Thymus (tissue), 11 donors: ENCODE data around the gene TMEM201. TPM values are rescaled to one million over a fixed set of nuclear protein-coding genes. Genes with fewer than 3 reads are reported as not detected.

Source experiments
- DNase-seq, 9 donors: peaks; one replicate each; pipeline ENCODE4 v3.0.0-alpha.2; 2013; ENCODE audit warnings: low spot score in 9 of 9, low read depth in 6 of 9, missing footprints in 1 of 9
- H3K27ac ChIP-seq, 2 donors: one replicate each; pipeline ENCODE4 v1.5.1; 2013; ENCODE audit warnings: control low read depth in 1 of 2, low read depth in 1 of 2, low read length in 1 of 2, mild to moderate bottlenecking in 1 of 2, moderate library complexity in 1 of 2
- H3K27me3 ChIP-seq, 2 donors: one replicate each; pipeline ENCODE4 v1.5.1; 2013; ENCODE audit warnings: low read length in 1 of 2; ENCODE audit not compliant: control insufficient read depth in 2 of 2, insufficient read depth in 1 of 2
- H3K36me3 ChIP-seq, 2 donors: one replicate each; pipeline ENCODE4 v1.5.1; 2013; ENCODE audit warnings: low read length in 1 of 2, mild to moderate bottlenecking in 1 of 2, moderate library complexity in 1 of 2; ENCODE audit not compliant: control insufficient read depth in 2 of 2, insufficient read depth in 2 of 2
- H3K4me1 ChIP-seq, 2 donors: one replicate each; pipeline ENCODE4 v1.5.1; 2013; ENCODE audit warnings: low read length in 2 of 2; ENCODE audit not compliant: control insufficient read depth in 2 of 2, insufficient read depth in 2 of 2
- H3K4me3 ChIP-seq, 2 donors: one replicate each; pipeline ENCODE4 v1.5.1; 2013; ENCODE audit warnings: low read length in 2 of 2, control low read depth in 1 of 2, mild to moderate bottlenecking in 1 of 2
- H3K9me3 ChIP-seq, 2 donors: one replicate each; pipeline ENCODE4 v1.5.1; 2013; ENCODE audit warnings: low read length in 1 of 2, mild to moderate bottlenecking in 1 of 2; ENCODE audit not compliant: control insufficient read depth in 2 of 2, insufficient read depth in 1 of 2
- WGBS: extraction: QIAGEN DNeasy Blood & Tissue Kit; methylation state at CpG from one replicate; pipeline ENCODE4 v1.1.7; 2013; 5-methylcytosine and 5-hydroxymethylcytosine counted together
- polyA plus RNA-seq: library from polyadenylated mRNA; stranded (reverse); fragments of 200-250 nt; gene quantifications from one replicate; pipeline ENCODE4 v1.2.3, GENCODE V29; 2013
- total RNA-seq: library from RNA; stranded (reverse); fragments of 120-200 nt; gene quantifications from one replicate; pipeline ENCODE4 v1.2.4, GENCODE V29; 2013
- donor health status: healthy.

TMEM201 gene
- total and polyA plus RNA-seq, 2 donors = 1.7 to 4.4 TPM

DNA sequence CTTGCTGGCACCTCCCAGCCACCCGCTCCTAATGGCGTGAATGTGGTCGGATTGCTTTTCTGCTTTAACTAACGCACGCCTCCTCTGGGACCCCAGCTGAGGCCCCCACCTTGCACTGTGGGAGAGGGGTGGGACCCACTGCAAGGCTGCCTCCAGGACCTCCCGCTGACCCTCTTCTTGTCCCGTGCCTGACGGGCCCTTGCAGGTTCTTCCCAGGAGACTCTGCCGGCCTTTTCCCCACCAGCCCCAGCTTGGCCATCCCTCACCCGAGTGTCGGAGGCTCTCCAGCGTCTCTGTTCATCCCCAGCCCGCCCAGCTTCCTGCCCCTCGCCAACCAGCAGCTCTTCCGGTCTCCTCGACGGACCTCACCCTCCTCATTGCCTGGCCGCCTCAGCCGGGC, 18.6 kb downstream of the TMEM201 start:
- no peaks in the 10 kb centered on the region for H3K9me3 ChIP-seq
- H3K4me1 ChIP-seq = peaks cover 0 to 4% of the 10 kb centered on the region in 2 donors
- no peak overlapping the region for H3K4me3 ChIP-seq
- DNase-seq = no peak
- H3K27me3 ChIP-seq = no peaks in the 10 kb centered on the region
- H3K27ac ChIP-seq = no peak overlapping the region
- peaks cover 53 to 66% of the 10 kb centered on the region in 2 donors for H3K36me3 ChIP-seq
- WGBS = 97% methylated on average over 19 of the region's 19 CpGs

DNA sequence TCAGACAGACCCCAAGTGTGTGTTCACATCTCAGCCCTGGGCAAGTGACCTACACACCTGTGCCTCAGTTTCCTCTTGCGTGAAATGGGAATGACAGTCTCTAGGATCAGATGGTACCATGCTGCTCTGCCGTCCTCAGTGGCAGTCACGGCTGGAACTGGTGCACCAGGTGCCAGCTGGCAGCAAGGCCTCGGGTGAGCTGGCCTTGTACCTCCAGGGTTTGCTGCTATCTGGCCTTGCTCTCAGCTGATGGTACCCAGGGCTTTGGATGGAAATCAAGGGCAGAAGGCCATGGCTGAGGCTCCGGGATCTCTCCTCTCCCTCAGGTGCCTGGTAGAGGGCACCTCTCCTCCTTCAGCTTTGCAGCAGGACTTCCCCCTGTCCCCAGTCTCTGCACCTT, 21.3 kb downstream of the TMEM201 start:
- Histone ChIP-seq H3K36me3 (peaks cover 45 to 56% of the 10 kb centered on the region in 2 donors), H3K27ac (no peak overlapping the region), H3K9me3 (no peaks in the 10 kb centered on the region), H3K4me3 (no peak overlapping the region), H3K27me3 (no peaks in the 10 kb centered on the region), H3K4me1 (no peaks in the 10 kb centered on the region)
- WGBS = 97% methylated on average over 5 of the region's 5 CpGs
- no peak for DNase-seq

DNA sequence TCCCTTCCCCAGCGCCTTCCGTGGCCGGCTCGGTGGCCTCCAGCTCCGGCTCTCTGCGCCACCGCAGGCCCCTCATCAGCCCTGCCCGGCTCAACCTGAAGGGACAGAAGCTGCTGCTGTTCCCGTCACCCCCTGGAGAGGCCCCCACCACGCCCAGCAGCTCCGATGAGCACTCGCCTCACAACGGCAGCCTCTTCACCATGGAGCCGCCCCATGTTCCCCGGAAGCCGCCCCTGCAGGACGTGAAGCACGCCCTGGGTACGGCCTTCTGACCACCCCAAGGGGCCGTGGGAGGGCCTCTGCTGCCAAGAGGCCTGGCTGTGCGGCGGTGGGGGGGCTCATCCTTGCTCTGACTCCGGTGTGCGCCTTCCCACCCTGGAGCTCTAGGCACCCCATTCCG, 21.8 kb downstream of the TMEM201 start:
- Histone ChIP-seq H3K27me3 (no peaks in the 10 kb centered on the region), H3K9me3 (no peaks in the 10 kb centered on the region), H3K27ac (no peak overlapping the region), H3K4me3 (no peak overlapping the region), H3K4me1 (no peaks in the 10 kb centered on the region), H3K36me3 (peaks cover 45 to 55% of the 10 kb centered on the region in 2 donors)
- DNase-seq = no peak
- 96% methylated on average over 25 of the region's 25 CpGs for WGBS

DNA sequence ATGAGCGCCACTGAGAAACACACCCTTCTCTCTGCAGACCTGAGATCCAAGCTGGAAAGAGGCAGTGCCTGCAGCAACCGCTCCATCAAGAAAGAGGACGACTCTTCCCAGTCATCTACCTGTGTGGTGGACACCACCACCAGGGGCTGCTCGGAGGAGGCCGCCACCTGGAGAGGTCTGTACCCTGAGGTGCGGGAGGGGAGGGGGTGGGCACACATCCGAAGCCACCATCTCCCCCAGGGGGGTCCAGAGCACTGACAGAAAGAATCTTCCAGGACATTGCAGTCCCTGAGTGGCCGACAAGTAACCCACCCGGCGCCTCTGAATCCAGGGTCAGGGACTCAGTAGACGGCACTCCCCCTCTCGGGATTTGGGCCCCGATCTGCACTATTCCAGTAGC, 23.0 kb downstream of the TMEM201 start:
- 91% methylated on average over 13 of the region's 13 CpGs for WGBS
- peaks cover 45 to 53% of the 10 kb centered on the region in 2 donors for H3K36me3 ChIP-seq

DNA sequence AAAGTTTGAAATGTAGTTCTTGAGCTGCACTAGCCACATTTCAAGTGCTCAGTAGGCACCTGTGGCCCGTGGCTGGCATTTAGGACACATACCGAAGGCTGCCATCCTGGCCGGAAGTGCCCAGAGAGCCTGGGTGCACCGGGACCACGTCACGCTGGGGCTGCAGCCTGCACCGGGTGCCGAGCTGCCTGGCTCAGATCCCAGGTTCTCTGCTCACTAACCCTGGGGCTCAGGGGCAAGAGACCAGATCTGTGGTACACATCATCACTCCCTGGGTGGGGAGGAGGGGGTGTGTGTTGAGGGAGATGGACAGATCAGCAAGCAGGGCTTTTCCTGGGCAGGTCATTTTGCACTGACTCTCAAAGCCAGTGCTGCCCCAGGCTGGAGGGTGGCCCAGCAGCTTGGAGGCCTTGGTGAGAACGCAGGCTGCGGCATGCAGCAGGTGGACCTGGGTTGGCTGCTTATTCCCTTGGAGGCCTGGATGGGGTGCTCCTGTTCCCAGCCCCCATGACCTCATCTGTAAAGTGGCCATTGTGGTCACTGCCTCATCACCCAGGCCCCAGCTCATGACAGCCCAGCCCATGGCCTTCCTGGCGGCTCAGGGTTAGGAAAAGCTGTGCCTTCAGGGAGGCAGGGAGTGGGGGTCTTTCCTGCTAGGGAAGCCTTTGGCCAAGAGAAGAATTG, 23.6 kb downstream of the TMEM201 start:
- Histone ChIP-seq H3K36me3 (peaks cover 45 to 53% of the 10 kb centered on the region in 2 donors), H3K27ac (no peak overlapping the region), H3K27me3 (no peaks in the 10 kb centered on the region), H3K4me1 (no peaks in the 10 kb centered on the region), H3K4me3 (no peak overlapping the region), H3K9me3 (no peaks in the 10 kb centered on the region)
- WGBS = 98% methylated on average over 11 of the region's 11 CpGs
- DNase-seq = no peak

More for the DNA sequence above, 23.0 kb downstream of the TMEM201 start:
- Histone ChIP-seq H3K27ac (no peak overlapping the region), H3K27me3 (no peaks in the 10 kb centered on the region), H3K4me3 (no peak overlapping the region), H3K9me3 (no peaks in the 10 kb centered on the region), H3K4me1 (no peaks in the 10 kb centered on the region)
- DNase-seq = no peak

DNA sequence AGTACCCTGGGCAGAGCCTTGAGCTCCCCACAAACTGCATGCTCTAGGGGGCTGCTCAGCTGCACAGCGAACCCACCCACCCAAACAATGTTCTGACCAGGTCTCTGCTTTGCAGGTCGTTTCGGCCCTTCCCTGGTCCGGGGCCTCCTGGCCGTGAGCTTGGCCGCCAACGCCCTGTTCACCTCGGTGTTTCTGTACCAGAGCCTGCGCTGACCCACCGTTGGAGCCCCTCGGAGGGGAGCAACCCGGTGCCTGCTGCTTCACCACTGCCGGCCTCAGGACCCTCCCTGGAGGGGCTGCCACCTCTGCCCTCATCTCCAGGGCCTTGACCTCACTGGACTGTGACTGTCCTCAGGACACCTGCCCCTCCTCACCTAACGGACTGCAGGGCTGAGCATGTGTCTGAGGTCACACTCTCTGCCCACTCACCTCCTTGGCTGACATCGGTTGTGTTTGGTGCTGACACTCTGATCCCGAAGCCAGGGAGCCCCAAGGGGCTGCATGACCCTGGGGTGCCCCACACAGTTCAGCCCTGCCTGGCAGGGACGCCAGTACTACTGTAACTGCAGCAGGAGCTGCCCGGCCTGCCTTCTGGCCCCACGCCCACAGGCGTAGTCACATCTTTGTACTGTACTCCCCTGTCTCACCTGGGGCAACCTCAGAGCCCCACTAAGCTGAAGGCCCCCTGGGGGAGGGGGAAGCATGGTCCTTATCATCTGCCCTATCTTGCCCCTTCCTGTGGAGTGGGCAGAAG, 24.3 kb downstream of the TMEM201 start:
- WGBS = 97% methylated on average over 20 of the region's 20 CpGs
- no peak for DNase-seq

DNA sequence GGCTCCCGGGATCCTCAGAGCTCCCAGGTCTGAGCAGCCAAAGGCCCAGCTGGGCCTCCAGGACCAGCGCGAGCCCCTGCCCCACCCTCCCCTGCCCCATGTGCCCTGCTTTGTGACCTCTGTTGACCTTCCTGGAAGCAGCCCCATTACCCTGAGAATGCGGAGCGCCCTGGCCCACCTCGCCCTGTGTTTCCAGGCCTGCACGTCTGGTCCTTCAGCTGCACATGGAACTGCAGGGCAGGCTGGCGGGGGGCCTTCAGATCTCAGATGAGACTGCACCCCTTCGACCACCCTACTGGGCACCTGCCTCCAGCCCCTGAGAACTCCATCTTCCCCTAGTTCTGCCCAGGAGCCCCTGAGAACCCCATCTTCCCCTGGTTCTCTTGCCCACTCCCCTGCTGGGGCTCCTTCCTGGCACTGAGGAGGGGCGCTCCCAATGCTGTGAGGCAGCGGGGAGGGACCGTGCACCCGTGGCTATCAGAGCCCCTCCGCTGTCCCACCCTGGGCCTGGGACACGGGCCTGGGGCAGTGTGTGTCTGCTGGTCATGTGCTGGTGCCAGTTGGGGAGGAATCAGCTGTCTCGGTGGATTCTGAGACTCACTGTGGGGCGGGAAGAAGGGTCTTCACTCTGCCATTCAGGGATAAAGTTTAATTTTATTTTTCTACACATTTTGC, 25.1 kb downstream of the TMEM201 start:
- Histone ChIP-seq H3K27me3 (no peaks in the 10 kb centered on the region), H3K4me3 (no peak overlapping the region), H3K9me3 (no peaks in the 10 kb centered on the region), H3K36me3 (peaks cover 32 to 40% of the 10 kb centered on the region in 2 donors), H3K4me1 (no peaks in the 10 kb centered on the region), H3K27ac (no peak overlapping the region)
- WGBS = 97% methylated on average over 17 of the region's 17 CpGs
- no peak for DNase-seq

More for the DNA sequence above, 24.3 kb downstream of the TMEM201 start:
- H3K4me3 ChIP-seq = no peak overlapping the region
- H3K36me3 ChIP-seq = peaks cover 39 to 46% of the 10 kb centered on the region in 2 donors
- no peaks in the 10 kb centered on the region for H3K27me3 ChIP-seq
- H3K27ac ChIP-seq = no peak overlapping the region
- no peaks in the 10 kb centered on the region for H3K9me3 ChIP-seq
- H3K4me1 ChIP-seq = no peaks in the 10 kb centered on the region

DNA sequence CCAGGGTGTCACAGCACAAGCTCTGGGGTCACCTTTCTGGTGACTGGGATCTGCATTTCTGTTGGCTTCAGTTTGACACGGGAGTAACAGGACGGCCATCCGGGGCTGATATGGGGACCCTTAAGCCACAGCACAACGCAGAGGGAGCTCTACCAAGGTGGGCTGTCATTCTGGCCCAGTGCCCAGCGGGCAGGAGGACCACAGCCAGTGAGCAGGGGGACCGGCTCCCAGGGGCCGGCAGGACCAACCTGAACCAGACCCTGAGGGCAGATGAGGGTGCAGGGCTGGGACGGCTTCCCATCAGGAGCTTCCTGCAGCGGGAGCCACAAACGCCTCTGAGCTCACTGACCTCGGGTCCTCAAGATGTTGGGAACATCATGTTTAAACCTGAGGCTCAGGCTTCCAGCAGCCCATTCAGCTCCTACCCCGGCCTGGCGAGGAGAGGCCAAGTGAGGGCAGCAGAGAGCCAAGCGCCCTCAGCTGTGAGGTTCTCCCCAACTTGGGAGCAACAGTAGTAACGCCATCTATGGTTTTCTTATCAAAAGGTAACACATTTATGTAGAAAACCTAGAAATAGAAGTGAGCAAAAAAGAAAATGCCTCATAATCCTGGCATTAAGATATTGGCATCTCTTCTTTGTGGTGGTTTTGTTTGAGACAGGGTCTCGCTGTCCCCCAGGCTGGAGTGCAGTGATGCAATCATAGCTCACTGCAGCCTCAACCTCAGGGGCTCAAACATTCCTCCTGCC, 26.8 kb downstream of the TMEM201 start:
- H3K4me3 ChIP-seq = no peak overlapping the region
- peaks cover 22 to 23% of the 10 kb centered on the region in 2 donors for H3K36me3 ChIP-seq
- H3K27me3 ChIP-seq = peaks cover 0 to 3% of the 10 kb centered on the region in 2 donors
- 55% methylated on average over 16 of the region's 16 CpGs for WGBS
- no peaks in the 10 kb centered on the region for H3K4me1 ChIP-seq
- peak in 2 of 9 donors; percentile 52 to 55 for DNase-seq
- H3K9me3 ChIP-seq = no peaks in the 10 kb centered on the region
- no peak overlapping the region for H3K27ac ChIP-seq
